ENCODE data around the gene C17orf100. TPM values are rescaled to one million over a fixed set of nuclear protein-coding genes. Genes with fewer than 3 reads are reported as not detected.

The C17orf100 gene
- total RNA-seq, 1 donor from 2014 or later: 6.1 TPM

GRCh38 chr17:6610011-6610410 lies 41.6 kb upstream of the C17orf100 start:
- Mint-ChIP-seq H3K27me3 (ENCODE audit: low read depth) (no peaks in the 10 kb centered on the region), H3K4me1 (no peaks in the 10 kb centered on the region), H3K27ac (no peak overlapping the region), H3K9me3 (no peaks in the 10 kb centered on the region), H3K4me3 (no peak overlapping the region), H3K36me3 (peaks cover 25% of the 10 kb centered on the region)
- TF ChIP-seq CTCF (IDR thresholded peaks at IDR 0.05; ENCODE audit: unreplicated experiment): no peak
- no peak for DNase-seq (ENCODE audit: low spot score in 2 of 2, unreplicated experiment in 2 of 2)

- no peaks in the 10 kb centered on the region for H3K27me3 Mint-ChIP-seq (ENCODE audit: low read depth)
- H3K36me3 Mint-ChIP-seq: peaks cover 22% of the 10 kb centered on the region
- H3K9me3 Mint-ChIP-seq: no peaks in the 10 kb centered on the region
- no peak overlapping the region for H3K27ac Mint-ChIP-seq
- DNase-seq (ENCODE audit: low spot score in 2 of 2, unreplicated experiment in 2 of 2): no peak
- TF ChIP-seq CTCF (IDR thresholded peaks at IDR 0.05; ENCODE audit: unreplicated experiment): no peak
- no peaks in the 10 kb centered on the region for H3K4me1 Mint-ChIP-seq
- H3K4me3 Mint-ChIP-seq: no peak overlapping the region
Observed at GRCh38 chr17:6611231-6611630, 40.3 kb upstream of the C17orf100 start.

- TF ChIP-seq CTCF (IDR thresholded peaks at IDR 0.05; ENCODE audit: unreplicated experiment): no peak
- Mint-ChIP-seq H3K36me3 (peaks cover 21% of the 10 kb centered on the region), H3K9me3 (no peaks in the 10 kb centered on the region), H3K27me3 (ENCODE audit: low read depth) (no peaks in the 10 kb centered on the region), H3K4me3 (no peak overlapping the region), H3K27ac (no peak overlapping the region), H3K4me1 (no peaks in the 10 kb centered on the region)
- DNase-seq (ENCODE audit: low spot score in 2 of 2, unreplicated experiment in 2 of 2): no peak
Observed at GRCh38 chr17:6623941-6624340, 27.6 kb upstream of the C17orf100 start.

- Mint-ChIP-seq H3K4me3 (no peak overlapping the region), H3K9me3 (no peaks in the 10 kb centered on the region), H3K27me3 (ENCODE audit: low read depth) (no peaks in the 10 kb centered on the region), H3K36me3 (peaks cover 31% of the 10 kb centered on the region), H3K4me1 (no peaks in the 10 kb centered on the region), H3K27ac (no peak overlapping the region)
- no peak for DNase-seq (ENCODE audit: low spot score in 2 of 2, unreplicated experiment in 2 of 2)
- TF ChIP-seq CTCF (IDR thresholded peaks at IDR 0.05; ENCODE audit: unreplicated experiment): no peak
Observed at GRCh38 chr17:6626616-6627015, 24.9 kb upstream of the C17orf100 start.

- H3K9me3 Mint-ChIP-seq: no peaks in the 10 kb centered on the region
- H3K4me3 Mint-ChIP-seq: no peak overlapping the region
- H3K27me3 Mint-ChIP-seq (ENCODE audit: low read depth): no peaks in the 10 kb centered on the region
- H3K36me3 Mint-ChIP-seq: peaks cover 31% of the 10 kb centered on the region
- TF ChIP-seq CTCF (IDR thresholded peaks at IDR 0.05; ENCODE audit: unreplicated experiment): no peak
- no peak for DNase-seq (ENCODE audit: low spot score in 2 of 2, unreplicated experiment in 2 of 2)
- no peaks in the 10 kb centered on the region for H3K4me1 Mint-ChIP-seq
- H3K27ac Mint-ChIP-seq: no peak overlapping the region
Observed at GRCh38 chr17:6627019-6627418, 24.5 kb upstream of the C17orf100 start.

GRCh38 chr17:6630390-6630789 lies 21.2 kb upstream of the C17orf100 start:
- Mint-ChIP-seq H3K4me1 (no peaks in the 10 kb centered on the region), H3K27ac (no peak overlapping the region), H3K36me3 (peaks cover 49% of the 10 kb centered on the region), H3K9me3 (peaks cover 10% of the 10 kb centered on the region), H3K4me3 (no peak overlapping the region), H3K27me3 (ENCODE audit: low read depth) (no peaks in the 10 kb centered on the region)
- TF ChIP-seq CTCF (IDR thresholded peaks at IDR 0.05; ENCODE audit: unreplicated experiment): no peak
- no peak for DNase-seq (ENCODE audit: low spot score in 2 of 2, unreplicated experiment in 2 of 2)
